HTR-8/SVneo (cell line): Measurements from ENCODE around the gene BANF2.

ENCODE experiments used
- DNase-seq: peaks from one replicate; pipeline ENCODE4 v3.0.0; 2011; ENCODE audit warnings: low spot score, mixed read lengths; ENCODE audit not compliant: insufficient read length
- FAIRE-seq: peaks from 2 replicates; lab custom pipeline; 2011; peaks lifted over from hg19 to GRCh38; lab: Jason Lieb, UNC

The BANF2 gene

DNA sequence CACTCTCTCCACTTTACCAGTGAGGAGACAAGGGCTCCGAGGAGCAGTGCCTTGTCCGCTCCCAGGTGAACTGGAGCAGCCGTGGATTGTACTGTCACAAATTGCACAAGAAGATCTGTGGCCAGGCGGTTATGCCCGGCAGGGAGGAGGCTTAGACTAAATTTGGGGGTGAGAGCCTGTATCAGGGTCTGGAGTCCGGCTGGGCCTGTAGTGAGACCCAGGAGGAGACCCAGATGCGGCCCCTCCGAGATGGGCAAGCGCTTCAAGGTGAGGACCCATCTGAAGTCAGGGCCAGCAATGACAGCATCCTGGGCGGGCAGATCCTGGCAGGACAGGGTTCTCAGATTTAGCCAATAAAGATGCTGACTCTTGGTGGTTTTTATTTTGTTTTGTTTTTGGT, 27.6 kb downstream of the BANF2 start:
- DNase-seq: no peak
- no peak for FAIRE-seq

DNA sequence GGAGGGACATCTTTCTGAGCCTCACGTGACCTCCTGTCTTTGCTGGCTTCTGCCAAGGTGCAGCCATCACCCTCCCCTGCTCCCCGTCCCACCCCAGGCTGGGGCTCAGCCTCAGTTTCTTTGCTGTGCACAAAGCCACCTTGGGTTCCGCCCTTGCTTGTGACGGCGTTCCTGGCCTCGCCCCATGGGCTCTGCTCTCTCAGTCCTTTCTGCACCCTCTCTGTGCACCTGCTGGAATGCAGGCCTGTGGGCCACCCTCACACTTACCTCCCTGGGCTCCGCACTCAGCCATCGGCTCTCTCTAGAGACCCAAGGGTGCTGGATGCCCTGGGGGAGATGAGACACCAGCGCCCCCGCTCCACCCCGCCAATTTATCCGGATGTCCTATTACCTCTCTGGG, 28.3 kb downstream of the BANF2 start:
- no peak for DNase-seq
- no peak for FAIRE-seq

DNA sequence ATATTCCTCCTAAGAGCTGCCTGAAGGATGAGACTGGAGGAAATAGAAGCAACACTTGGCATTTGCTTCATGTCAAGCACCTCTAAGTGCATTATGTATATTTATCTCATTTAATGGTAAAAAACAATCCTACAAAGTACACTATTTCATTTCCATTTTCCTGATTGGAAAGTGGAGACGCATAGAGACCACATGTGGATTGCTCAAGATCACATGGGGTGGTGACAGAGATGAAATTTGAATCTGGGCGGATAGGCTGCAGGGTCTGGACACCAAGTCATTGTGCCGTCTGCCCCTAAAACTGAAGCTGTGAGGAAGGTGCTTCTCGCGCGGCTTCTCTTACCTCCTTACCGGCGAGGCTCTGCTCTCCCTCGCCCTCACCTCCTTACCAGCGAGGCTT, 30.3 kb downstream of the BANF2 start:
- DNase-seq: no peak
- FAIRE-seq: no peak

DNA sequence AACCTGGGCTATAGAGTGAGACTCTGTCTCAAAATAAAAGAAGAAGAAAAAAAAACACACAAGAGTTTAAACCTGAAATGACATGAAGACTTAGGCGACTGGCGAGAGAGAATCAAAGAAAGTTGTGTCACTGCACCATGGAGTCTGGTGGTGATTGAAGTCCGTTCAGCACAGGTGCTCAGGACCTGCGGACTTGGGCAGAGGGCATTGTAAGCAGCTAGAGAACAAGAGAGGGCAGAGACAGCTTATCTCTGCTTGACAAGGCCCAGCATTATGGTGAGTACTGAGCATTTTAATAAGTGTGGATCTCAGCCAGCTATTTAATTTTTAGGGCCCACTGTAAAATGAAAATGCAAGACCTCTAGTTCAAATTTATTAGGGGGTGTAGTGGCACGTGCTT, 31.5 kb downstream of the BANF2 start:
- DNase-seq (no peak), FAIRE-seq (no peak)

DNA sequence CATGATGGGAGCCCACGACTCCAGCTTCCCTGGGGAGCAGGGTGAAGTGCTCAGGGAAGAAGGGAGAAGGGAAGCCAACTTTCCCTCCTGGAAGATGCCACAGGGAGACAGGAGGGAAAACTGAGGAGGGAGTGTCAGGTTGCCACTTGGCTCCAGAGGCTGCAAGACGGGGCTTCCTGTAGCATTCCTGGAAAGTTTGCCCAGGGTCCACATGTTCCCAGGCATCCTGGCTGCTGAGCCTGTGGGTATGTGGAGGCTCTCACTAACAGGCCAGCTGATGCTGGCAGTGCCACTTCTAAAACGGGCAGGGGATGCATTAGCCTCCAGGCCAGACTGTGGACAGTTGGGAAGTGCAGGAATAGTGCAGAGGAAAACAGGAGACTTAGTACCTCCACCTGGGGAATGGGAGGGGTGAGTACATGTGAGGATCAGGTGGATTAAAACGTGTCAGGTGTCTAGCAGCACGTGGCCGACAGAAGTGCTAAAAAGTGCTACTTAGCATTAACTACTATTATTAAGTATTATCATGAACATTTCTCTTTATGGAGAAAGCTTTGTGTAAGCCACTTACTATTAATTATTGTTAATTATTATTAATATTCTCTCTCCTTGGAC, 33.2 kb downstream of the BANF2 start:
- no peak for DNase-seq
- FAIRE-seq: no peak

DNA sequence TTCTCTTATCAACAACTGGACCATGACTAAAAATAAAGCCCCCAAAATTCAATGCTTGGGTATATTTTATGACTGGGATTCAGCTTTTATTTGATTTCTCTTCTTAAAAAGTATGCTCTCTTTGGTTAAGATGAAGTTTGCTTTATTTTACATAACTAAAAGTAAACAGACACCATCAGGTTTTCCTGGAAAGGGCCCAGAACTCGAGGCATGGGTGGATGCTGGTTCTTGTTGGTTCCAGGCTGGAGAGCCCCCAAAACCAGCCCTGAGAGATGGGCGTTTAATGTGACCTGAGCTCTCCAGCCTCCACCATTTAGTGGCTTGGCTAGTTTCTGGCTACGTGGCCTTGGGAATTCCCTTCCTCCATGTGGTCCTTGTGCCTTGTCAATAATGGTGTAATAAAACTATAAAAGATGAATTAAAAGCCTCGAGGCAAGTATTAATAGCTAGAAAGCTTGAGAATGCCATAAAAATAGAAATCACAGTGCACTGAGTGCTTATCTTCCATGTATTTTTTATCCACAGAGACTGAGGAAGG, 34.1 kb downstream of the BANF2 start:
- DNase-seq (no peak), FAIRE-seq (no peak)

DNA sequence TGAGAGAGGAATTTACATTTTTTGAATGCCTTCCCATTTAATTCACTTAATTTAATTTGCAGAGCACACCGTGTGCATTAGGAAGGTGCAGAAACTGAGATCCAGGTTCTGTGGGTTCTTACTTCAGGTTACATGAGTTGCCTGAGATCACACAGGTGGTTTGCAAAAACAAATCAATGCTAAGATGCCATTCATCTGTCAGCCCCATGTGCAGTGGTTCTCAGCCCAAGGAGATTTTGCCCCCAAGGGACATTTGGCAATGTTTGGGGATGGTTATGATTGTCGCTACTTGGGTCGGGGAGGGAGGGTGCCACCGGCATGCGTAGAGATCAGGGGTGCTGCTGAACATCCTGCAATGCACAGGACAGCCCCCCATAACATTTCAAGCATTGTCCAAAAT, 34.6 kb downstream of the BANF2 start:
- FAIRE-seq (no peak), DNase-seq (no peak)

DNA sequence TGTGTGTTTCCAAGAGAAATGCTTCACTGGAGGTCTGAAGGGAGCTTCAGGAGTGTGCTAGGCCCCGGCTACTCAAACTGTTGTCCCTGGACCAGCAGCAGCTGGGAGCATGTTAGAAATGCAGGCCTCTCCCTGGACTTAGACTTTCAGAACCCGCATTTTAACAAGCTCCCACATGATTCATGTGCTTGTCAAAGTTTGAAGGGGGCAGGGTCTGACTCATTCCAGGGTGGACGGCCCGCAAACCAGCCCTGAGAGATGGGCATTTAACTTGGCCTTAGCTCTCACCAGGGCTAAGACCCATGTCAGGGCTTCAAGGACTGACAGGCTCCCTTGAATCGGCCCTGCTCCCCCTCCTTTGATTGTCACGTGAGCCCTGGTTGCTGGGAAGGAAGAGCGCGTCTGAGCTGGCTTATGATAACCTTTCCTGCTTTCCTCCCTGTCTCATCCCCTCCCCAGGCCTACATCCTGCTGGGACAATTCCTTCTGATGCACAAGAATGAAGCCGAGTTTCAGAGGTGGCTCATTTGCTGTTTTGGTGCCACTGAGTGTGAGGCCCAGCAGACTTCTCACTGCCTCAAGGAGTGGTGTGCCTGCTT, 35.5 kb downstream of the BANF2 start:
- no peak for FAIRE-seq
- DNase-seq: peak; percentile 45

DNA sequence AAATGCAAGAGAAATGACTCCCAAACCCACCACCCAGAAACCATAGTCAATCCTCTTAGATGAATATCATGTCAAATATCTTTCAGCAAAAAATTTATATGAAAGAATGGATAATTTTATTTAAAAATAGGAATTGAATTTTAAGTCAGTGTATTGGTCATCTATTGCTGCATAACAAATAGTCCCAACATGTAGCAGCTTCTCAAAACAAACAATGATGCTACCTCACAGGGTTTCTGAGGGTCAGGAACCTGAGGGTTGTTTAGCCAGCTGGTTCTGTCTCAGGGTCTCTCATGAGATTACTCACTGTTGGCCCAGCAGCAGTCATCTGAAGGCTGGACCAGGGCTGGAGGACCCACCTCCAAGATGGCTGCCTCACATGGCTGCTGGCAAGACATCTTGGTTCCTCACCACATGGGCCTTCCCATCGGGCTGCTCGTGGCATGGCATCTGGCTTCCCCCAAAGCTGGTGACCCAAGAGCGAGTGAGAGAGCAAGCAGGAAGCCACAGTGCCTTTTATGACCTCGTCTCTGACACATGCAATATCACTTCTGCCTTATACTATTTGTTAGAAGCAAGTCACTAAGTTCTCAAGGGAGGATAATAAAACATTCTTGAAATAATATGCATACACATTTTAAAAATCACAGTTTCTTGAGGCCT, 36.3 kb downstream of the BANF2 start:
- DNase-seq: no peak
- no peak for FAIRE-seq

DNA sequence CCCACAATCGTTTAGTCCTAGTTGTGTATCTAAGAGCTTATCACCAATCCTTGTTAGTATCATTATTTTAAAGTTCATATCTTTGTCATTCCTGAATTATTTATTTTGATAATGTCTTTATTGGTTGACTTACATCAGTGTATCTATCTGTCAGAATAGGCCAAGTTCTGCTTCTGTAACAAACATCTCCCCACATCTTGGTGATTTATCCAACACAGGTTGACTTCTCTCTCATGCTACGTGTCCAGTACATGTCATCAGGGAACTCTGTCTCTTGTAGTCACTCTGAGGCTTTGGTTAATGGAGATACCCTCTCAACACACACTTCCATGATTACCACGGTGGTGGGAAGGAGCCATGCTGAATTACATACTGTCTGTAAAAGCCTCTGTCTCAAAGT, 38.4 kb downstream of the BANF2 start:
- FAIRE-seq: no peak
- no peak for DNase-seq

DNA sequence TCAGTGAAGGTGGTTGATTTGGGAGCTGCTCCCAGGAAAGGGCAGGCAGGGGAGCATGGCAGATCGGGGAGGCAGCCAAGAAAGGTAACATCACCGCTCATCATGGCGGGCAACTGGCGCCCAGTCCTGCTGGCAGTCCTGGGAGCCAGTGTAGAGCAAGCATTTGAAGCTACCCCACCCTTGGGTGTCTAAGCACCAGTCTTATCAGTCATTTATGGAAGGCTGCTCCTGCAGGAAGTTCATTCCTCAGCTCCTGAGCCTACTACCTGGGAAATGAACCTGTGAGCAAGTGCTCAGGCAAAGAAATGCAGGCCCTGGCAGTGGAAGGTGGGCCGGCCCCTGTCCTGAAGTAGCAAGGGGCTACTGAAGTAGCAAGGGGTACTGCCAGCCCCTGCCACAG, 41.5 kb downstream of the BANF2 start:
- FAIRE-seq: no peak

DNA sequence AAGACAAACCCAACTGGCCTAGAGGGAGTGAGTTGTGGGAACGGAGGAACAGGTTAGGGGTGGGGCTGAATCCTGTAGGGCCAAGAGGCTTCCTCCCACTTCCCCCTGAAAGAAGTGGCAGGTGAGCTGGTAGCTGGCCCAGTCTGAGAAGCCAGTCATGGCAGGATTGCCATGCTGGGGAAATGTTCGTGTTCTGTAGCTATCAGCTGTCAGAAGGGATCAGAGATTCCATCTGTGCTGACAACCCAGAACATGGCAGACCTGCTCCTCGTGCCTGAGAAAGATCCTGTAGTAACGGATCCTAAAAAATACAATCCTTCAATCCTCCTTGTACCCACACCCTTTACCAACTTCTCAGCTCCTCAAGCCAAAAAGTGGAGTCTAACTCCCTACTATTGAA, 43.0 kb downstream of the BANF2 start:
- FAIRE-seq (no peak), DNase-seq (no peak)

More for the DNA sequence above, 41.5 kb downstream of the BANF2 start:
- no peak for DNase-seq

DNA sequence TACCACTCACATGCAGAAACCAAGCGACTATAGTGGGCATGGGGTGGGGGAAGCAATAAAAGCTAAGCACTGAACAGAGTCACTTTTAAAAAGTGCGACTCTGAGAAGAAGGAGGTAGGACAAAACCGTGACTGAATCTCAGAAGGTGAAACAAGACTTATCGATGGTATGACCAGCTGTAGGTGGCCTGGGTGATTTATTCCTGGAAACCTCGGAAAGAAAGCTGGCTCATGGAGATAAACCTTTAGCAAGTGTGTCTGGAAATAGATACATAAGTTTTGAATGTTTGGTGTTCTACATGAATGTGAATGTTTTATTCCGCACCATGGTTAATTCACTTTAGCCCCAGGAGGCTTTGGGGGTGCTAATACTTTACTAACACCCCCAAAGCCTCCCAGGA, 43.9 kb downstream of the BANF2 start:
- FAIRE-seq: no peak
- DNase-seq: no peak

DNA sequence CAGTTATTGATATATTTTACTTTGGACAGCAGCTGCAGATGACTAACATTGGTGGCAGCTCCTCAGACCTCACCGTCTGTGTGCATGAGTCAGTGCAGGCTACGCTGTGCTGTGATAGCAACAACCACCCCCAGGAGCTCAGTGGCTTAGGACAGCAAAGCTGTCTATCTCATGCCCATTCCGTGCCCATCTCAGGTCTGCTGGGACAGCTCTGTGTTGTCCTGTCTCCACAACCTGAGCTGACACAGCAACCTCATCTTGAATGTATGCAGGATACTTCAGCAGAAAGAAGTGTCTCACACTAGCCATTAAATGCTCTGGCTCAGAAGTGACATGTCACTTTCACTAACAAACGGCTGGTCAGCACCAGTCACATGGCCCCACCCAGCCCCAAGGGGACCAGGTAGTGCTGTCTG, 47.7 kb downstream of the BANF2 start:
- peak; percentile 97 for FAIRE-seq
- peak; percentile 75 for DNase-seq

DNA sequence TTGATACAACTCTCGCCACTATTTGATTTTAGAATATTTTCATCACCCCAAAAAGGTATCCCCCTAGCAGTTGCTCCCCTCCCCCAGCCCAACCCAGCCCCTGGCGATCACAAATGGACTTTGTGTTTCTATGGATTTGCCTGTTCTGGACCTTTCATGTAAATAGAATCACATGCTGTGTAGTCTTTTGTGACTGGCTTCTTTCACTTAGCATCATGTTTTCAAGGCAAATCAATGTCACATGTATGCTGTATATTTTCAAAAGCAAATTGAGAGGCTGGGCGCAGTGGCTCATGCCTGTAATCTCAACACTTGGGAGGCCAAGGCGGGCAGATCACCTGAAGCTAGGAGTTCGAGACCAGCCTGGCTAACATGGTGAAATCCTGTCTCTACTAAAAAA, 48.5 kb downstream of the BANF2 start:
- DNase-seq (no peak), FAIRE-seq (no peak)

DNA sequence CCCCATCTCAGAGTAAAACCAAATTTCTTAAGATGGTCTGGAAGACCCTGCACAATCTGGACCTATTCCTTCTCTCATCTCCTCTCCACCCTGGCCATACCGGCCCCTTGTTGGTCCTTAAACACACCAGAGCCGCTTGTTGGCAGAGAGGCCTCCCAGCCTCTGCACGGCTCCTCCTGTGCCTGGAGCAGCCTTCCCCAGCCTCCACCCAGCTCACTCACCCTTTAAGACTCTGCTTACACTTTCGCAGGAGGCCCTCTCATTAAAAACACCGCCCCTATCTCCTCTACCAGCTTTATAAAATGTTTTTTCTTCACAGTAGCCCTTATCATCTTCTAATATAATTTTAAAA, 49.8 kb downstream of the BANF2 start:
- DNase-seq: no peak
- no peak for FAIRE-seq

DNA sequence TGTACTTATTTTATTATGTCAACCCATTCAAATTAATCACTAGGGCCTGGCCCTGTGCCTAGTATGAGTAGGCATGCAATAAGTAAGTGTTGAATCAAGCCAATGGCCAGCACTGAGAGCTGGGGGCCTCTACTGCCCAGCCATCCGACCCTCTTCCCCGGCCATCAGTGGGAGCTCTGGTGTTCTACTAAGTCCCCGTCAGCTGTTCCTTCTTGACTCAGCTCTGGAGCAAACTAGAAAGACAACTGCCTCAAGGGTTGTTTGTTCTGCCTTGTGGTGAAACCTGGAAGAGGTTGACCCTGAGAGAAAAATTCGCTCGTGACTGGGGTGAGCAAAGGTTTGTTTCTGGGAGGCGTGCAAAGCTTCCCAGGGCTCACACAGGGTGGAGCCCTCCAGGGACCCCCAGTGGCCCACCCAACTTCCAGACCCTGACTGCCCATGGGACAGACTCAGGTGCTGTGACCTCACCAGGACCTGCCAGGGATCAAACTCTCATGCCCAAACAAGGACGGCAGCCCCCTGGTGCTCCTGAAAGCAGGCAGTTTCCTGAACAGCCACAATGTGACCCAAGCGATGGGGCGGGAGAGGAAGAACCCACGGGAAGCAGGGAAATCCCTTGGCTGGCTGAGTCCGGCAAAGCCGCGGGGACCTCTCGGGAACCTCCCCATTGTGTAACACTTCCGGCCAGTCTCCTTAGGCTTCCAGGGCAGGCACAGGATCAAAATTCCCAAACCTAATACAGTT, 50.4 kb downstream of the BANF2 start:
- no peak for FAIRE-seq
- no peak for DNase-seq

DNA sequence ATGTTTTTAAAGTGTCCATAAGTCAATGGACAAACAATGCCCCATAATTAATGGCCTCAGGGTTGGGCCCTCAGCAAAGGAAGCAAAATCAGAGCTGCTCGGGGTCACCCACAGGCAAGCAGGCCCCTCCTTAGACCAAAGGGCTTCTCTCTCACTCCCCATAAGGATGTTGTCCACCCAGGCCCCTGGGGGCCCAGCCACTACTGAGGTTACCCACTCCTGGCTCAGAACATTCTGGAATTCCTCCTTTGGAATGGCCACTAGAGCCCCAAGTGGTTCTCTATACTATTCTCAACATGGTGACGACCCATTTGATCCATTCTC, 50.9 kb downstream of the BANF2 start:
- FAIRE-seq (no peak), DNase-seq (no peak)

DNA sequence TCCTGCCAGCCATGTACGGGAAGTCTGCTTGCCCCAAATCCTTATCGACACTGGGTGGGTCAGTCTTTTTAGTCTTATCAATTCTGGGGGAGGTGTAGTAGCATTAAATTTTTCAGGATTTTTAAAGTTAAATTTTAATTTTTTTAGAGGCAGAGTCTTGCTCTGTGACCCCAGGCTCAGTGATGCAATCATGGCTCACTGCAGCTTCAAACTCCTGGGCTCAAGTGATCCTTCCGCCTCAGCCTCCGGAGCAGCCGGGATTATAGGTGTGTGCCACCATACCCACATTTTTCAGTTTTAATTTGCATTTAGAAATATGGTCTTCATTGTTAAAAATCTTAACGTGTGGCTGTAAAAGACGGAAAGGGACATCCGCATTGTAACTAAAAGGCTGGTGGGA, 51.9 kb downstream of the BANF2 start:
- DNase-seq: no peak
- no peak for FAIRE-seq

DNA sequence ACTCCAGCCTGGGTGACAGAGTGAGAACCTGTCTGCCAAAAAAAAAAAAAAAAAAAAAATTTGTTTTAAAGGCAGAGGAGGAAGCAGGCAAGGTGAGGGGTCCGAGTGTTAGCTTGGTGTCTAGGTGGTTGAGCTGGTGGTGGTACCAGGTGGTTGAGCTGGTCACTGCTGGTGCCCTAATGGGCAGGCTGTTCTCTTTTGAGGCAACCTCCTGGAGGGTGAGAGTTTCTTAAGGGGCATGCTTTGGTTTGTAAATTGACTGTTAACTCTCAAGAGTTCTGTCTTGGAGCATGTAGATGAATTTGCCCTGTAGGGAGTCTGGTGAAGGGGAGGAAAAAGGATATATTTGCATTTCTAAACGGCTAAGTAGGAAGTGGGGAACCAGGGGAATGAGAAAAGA, 52.7 kb downstream of the BANF2 start:
- DNase-seq: no peak
- no peak for FAIRE-seq

DNA sequence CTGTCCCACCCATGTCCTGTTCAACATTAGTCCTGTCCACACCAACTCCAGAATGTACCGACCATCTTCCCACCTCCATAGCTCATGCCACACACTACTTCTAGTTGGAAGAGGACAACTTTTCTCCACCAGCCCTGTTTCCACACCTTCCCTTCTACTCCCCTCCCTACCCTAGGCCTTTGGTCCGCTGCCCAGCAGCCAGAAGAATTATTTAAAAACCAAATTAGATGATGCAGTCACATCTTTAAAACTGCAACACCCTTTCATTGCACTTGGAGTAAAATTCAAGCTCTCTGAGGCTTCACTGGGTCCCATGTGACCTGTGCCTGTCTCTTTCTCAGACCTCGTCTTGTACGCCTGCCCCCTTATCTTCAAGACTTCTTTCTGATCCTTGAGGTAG, 53.8 kb downstream of the BANF2 start:
- DNase-seq (no peak), FAIRE-seq (no peak)
